GM12878 (cell line): ENCODE data around the gene TRIM42. TPM values are rescaled to one million over a fixed set of nuclear protein-coding genes. Genes with fewer than 3 reads are reported as not detected.

Experiments used
- BCL11A ChIP-seq: IDR thresholded peaks from 2 replicates; pipeline ENCODE4 v1.6.1; 2011; ENCODE audit warnings: low read depth, low read length
- CREM ChIP-seq: IDR thresholded peaks from 2 replicates; pipeline ENCODE4 v1.6.1; 2014; ENCODE audit warnings: antibody characterized with exemption, low read depth
- EGR1 ChIP-seq, 2 experiments: IDR thresholded peaks; 1 replicate in 1 of 2; 2 replicates in 1 of 2; pipeline ENCODE4 v1.6.1; 2011 to 2012; ENCODE audit warnings: low read depth in 2 of 2, low read length in 2 of 2, borderline replicate concordance in 1 of 2, mild to moderate bottlenecking in 1 of 2, moderate library complexity in 1 of 2
- HDAC6 ChIP-seq: fragments of 200-600 bp; sonication (generic); IDR thresholded peaks from one replicate; pipeline ENCODE4 v1.8.0; 2017; ENCODE audit warnings: antibody characterized with exemption; ENCODE audit not compliant: unreplicated experiment
- MTA2 ChIP-seq: fragments of 450-650 bp; IDR thresholded peaks from 2 replicates; pipeline ENCODE4 v1.6.1; 2016; ENCODE audit warnings: low read depth, mild to moderate bottlenecking, moderate library complexity
- NFYB ChIP-seq: IDR thresholded peaks from 2 replicates; pipeline ENCODE4 v1.6.1; 2011; ENCODE audit warnings: low read depth, mild to moderate bottlenecking, low read length, improper control_type of control experiment, moderate library complexity; ENCODE audit not compliant: insufficient read depth
- polyA plus RNA-seq, 11 experiments: library from polyadenylated mRNA; depleted of rRNA in 4 of 11; unstranded in 6 of 11; stranded (reverse) in 5 of 11; fragments of >200 nt; fragmentation: Nextera tagmentation in 4 of 11; fragmentation: Illumina TruSeq in 1 of 11; extraction: Ambion mirVana in 4 of 11; extraction: Trizol in 1 of 11; gene quantifications; 1 replicate in 1 of 11; 2 replicates in 10 of 11; pipeline versions ENCODE4 v1.2.1 to v1.2.3, GENCODE V29; 2011 to 2016; ENCODE audit warnings: inconsistent platforms in 2 of 11, missing spikeins in 2 of 11, low read depth in 1 of 11
- total RNA-seq, 4 experiments: library from RNA; depleted of rRNA in 3 of 4; stranded (reverse); fragments of >200 nt in 3 of 4; fragmentation: Illumina TruSeq in 1 of 4; extraction: Trizol in 1 of 4; gene quantifications; 2 replicates each; pipeline versions ENCODE4 v1.2.1 to v1.2.3, GENCODE V29; 2013 to 2021
- TF ChIP-seq, protein P1 (sequence below): fragments of 450-650 bp; IDR thresholded peaks from 2 replicates; pipeline ENCODE4 v1.6.1; 2017; ENCODE audit warnings: mild to moderate bottlenecking, moderate library complexity
- TF ChIP-seq, protein P2 (sequence below): fragments of 450-650 bp; IDR thresholded peaks from 2 replicates; pipeline ENCODE4 v1.6.1; 2014; ENCODE audit warnings: mild to moderate bottlenecking

Gene TRIM42
- total and polyA plus RNA-seq, 10 of the 15 experiments (the other 5 are each of a cell fraction or from before 2014, with no cell fraction given) = 0.03 TPM; not detected in 9

DNA sequence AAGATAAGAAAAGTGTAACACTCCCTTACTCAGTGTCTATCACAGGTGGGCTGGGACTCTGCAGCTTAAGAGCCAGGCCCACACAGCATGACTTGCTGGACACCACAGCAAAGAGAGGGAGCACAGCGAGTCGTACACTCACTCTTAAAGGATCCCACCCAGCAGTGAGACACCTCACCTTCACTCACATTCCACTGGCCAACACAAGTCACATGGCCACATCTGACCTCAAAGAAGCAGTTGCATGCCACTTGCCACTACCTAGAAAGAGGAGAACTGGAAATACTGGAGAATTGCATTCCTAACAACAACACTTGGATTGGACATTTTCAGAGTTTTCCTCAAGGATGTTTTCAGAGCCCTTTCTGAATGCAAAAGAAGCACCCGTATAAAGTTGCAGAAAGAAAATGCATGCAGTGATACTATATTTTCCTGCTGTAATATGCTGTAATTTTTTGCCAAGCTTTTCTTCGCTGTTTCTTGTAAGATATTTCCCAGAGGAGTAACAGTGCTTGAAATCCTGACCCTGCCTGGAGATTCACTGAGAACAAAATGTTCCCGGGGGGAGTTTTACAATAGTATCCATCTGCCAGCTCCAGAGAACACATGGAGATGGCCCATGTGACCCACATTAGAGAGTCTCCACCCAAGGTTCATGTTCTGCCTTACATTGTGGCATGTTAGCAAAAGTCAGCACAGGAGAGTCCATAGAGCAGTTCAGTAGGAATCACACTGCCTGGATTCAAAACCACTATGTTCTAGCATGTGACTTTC lies 42.2 kb downstream of the TRIM42 start (continued):
- TF ChIP-seq, protein P1, sequence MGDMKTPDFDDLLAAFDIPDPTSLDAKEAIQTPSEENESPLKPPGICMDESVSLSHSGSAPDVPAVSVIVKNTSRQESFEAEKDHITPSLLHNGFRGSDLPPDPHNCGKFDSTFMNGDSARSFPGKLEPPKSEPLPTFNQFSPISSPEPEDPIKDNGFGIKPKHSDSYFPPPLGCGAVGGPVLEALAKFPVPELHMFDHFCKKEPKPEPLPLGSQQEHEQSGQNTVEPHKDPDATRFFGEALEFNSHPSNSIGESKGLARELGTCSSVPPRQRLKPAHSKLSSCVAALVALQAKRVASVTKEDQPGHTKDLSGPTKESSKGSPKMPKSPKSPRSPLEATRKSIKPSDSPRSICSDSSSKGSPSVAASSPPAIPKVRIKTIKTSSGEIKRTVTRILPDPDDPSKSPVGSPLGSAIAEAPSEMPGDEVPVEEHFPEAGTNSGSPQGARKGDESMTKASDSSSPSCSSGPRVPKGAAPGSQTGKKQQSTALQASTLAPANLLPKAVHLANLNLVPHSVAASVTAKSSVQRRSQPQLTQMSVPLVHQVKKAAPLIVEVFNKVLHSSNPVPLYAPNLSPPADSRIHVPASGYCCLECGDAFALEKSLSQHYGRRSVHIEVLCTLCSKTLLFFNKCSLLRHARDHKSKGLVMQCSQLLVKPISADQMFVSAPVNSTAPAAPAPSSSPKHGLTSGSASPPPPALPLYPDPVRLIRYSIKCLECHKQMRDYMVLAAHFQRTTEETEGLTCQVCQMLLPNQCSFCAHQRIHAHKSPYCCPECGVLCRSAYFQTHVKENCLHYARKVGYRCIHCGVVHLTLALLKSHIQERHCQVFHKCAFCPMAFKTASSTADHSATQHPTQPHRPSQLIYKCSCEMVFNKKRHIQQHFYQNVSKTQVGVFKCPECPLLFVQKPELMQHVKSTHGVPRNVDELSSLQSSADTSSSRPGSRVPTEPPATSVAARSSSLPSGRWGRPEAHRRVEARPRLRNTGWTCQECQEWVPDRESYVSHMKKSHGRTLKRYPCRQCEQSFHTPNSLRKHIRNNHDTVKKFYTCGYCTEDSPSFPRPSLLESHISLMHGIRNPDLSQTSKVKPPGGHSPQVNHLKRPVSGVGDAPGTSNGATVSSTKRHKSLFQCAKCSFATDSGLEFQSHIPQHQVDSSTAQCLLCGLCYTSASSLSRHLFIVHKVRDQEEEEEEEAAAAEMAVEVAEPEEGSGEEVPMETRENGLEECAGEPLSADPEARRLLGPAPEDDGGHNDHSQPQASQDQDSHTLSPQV = no peak
- TF ChIP-seq, protein P2, sequence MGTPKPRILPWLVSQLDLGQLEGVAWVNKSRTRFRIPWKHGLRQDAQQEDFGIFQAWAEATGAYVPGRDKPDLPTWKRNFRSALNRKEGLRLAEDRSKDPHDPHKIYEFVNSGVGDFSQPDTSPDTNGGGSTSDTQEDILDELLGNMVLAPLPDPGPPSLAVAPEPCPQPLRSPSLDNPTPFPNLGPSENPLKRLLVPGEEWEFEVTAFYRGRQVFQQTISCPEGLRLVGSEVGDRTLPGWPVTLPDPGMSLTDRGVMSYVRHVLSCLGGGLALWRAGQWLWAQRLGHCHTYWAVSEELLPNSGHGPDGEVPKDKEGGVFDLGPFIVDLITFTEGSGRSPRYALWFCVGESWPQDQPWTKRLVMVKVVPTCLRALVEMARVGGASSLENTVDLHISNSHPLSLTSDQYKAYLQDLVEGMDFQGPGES = no peak
- no peak for TF ChIP-seq BCL11A
- TF ChIP-seq EGR1 (IDR thresholded peaks at IDR 0.05; ENCODE audit: borderline replicate concordance in 1 of 2, low read depth in 2 of 2, low read length in 2 of 2) = no peak
- TF ChIP-seq NFYB = no peak
- no peak for TF ChIP-seq MTA2
- no peak for TF ChIP-seq HDAC6
- TF ChIP-seq CREM = no peak
